AG08395 (cell line): ENCODE measurements around the gene CAMK2D.

Experiments used
- DNase-seq: peaks from one replicate; pipeline ENCODE4 v3.0.0; 2012; ENCODE audit warnings: mixed read lengths, low spot score

CAMK2D gene

DNA sequence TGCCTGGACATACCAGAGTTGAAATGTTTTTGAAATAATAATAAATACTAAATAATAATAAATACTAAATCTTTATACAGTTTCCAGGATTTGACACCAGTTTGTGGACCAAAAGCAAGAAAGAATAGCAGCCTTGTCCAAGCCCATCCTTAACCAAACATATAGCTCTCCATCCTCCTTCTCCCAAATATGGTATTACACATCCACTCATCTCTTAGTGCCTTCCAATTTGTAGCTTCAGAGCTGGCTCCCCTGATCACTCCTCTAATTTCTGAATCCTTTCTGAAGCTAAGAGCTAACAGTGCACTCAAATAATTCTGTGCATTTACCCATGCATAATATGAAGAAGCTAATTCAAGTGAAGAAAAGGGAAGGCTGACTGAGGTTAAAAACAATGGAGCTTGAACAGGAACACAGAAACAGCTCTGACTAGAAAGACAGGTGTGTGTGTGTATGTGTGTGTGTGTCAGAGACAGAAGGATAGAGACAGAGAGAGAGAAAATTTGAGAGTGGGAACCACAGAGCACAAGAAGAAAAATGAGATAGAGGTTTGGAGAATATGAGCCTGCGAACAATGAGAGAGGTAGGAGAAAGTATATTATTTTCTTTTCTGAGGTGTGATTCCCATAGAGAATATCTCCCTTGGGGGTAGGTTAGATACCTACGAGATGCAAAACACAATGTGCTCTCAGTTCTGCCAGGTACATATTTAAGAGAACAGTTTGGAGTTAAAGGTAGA, 123.5 kb downstream of the CAMK2D start:
- no peak for DNase-seq

DNA sequence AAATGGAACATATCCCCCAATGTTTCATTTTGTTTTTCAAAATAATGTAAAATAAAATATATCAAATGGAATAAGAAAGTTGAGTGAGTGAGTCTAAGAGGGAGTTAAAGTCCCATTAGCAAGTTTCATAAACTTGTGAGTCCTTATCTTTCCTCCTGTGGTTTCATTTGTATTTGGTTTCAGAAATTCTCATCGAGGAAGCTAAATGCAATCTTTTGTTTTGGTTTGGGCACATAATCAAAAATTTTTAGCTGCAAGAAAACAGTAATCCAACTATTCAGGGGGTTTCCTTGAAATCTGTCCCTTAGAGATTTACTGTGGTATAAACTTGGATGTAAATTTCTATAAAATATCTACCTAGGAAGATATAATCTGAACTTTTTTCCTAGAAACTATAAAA, 124.2 kb downstream of the CAMK2D start:
- no peak for DNase-seq

DNA sequence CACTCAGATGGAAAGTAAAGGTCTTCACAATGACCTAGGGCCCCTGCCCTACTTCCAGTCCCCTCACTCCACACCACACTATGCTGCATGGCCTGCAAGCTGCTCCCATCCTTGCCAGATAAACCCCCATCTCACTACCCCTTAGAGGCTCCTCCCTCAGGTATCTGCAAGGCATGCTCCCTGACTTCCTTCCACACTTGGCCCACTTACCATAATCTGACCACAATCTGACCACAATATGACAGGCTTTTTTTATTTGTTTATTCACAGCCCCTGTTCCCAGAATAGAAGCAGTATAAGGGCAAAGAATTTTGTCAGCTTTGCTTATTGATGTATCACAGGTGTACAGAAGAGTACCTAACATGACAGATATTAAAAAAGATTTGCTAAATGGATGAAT, 124.7 kb downstream of the CAMK2D start:
- peak; percentile 20 for DNase-seq

DNA sequence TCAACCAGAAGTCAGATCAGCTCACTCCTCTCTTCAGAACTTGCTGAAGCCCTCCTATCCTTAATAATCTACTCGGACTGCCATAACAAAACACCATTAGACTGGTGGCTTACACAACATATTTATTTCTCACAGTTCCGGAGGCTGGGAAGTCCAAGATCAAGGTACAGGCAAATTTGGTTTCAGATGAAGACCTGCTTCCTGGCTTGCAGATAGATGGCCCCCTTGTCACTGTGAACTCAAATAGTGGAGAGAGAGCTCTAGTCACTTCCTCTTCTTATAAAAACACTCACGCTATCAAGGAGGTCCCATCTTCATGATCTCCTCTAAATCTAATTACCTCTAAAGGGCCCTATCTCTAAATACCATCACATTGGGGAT, 125.1 kb downstream of the CAMK2D start:
- DNase-seq: no peak

DNA sequence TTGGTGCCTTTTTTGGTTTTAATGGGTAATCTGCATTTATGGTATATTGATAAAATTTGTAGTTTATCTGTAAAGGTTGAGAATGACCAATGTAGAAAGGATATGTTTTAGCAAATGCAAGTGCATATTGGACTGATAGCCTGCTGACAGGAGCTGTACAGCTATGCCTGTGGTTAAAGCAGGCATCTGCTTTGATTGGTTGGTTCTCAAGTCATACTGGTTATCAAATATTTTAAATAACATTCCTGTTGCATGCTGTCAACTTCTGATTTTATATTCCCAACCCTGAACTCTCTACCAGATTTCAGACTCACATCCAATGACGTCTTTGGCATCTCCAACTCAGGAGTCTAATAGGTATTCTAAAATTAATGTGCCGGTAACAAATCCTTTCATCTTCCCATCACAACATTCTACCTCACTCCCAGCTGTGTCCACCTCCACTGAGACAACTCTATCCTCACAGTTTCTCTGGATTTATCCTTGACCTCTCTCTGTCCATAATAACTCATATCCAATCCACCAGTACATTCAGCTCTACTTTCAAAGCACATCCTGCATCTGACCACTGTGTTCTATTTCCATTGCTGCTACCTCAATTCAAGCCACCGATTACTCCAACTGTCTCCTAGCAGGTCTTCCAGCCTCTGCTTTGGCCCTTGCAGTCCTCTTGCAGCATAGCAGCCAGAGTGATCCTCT, 125.7 kb downstream of the CAMK2D start:
- DNase-seq: peak; percentile 67

DNA sequence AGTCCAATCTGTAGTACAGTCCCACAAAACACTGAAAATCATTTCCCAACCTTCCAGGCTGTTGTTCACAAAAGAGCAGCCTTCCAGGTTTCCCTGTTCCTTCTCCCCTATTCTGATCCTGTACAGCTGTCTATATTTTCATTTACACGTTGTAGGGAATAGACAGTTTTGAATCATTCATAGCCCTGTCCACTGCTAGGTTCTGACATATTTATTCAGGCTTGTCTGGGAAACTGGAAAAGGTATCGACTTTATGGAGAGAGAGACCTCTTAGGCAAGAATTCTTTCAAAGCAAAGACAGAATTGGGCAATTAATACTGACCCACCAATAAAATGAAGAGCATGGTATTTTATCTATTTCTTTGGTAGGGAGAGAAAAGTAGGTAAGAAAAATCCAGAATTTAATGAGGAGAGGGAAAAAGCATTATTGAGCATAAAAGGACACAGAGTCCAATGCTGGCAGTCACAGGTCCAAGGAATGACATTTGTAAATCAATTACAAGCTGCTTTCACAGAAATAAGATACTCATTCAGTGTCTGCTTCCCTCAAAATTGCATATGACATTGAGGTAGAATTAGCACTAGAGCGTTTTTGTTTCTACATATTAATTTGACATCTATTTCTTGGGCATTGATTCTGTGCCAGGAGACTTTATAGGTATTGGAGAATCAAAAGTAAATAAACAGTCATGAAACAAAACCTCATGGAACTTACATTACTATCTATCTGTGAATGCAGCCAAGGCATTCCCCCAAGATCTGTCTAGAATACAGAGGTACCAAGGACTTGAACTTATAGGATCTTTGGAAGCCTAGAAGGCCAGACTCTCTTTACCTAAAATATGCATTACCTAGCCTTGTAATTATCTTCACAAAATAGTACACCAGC, 127.2 kb downstream of the CAMK2D start:
- DNase-seq: no peak

DNA sequence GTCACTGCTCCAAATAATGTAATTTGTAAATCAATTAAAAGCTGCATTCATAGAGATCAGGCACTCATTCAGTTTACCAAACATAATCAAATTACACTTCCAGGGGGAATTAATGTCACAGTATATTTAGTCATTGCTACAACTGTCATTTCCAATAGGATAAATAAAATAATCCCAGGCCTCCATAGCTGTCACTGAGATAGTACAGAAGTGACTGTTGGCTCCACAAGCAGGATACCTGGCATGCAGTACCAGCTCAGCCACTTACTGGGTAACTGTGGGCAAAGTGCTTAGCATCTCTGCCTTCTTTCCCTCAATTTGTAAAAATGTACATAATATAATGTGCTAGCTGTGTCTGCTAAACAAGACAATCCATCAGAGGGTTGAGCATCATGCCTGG, 128.1 kb downstream of the CAMK2D start:
- no peak for DNase-seq

DNA sequence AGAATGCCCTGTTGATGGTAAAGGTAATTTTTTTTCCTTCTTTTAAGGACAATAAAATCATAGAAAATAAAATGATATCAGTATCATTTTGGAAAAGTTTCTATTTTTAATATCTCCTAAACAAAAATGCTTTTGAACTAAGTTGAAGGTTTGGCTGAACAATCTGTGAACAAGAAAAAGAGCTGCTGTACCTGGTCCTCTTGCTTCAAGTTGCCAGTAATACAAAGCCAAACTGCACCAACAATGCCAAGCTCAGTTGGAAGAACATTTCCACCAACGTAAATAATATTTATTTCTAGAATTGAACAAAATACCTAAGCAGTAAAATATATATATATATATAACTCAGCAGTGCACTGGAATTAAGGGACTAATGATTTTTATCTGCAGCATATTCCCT, 132.8 kb downstream of the CAMK2D start:
- DNase-seq: no peak

DNA sequence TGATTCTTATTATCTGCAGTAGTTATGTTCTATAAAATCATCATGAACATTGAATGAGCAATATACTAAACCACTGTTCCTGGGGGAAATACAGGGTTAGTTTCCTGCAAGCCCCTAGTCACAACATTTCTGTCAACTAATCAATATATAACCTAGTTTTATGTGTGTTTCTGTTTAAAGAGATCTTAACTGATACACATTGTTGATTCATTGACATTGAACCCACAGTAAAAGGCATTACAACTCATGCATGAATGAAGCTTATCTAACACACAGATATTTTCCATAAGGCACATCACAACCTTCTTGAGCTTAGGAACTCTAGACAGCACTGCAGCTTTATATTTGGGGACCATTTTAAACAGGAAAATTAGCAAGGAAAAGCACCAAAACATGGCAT, 134.2 kb downstream of the CAMK2D start:
- DNase-seq: no peak

DNA sequence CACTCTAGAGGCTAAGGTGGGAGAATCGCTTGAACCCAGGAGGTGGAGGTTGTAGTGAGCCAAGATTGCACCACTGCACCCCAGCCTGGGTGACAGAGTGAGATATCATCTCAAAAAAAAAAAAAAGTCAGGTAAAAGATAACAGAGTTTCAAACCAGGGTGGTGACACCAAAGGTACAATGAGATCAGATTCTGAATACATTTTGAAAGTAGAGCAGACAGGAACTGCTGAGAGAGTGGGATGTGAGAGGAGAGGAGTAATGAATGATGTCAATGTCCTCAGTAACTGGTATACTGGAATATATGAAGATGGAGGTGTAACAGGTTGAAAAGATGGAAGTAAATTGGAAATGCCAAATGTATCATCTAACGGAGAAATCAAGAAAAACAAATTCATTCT, 135.6 kb downstream of the CAMK2D start:
- DNase-seq: no peak

DNA sequence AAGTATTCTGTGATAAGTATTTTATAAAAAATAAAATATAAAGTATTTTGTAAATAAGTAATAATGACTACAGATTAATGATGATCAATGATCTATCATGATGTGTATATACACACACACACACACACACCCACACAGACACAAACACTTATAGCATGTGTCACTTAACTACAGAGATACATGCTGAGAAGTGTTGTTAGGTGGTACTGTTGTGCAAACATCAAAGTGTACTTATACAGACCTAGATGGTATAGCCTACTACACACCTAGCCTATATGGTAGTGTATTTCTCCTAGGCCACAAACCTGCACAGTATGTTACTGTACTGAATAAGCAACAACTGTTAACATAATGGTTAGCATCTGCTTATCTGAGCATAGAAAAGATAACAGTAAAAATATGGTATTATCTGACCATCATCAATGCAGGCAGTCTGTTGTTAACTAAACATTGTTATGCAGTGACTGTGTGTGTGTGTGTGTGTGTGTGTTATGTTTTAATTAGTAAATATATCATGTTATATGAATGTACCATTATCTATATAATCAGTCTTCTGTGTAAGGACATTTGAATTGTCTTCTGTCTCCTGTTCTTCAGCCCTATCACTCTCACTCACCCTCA, 138.2 kb downstream of the CAMK2D start:
- no peak for DNase-seq

DNA sequence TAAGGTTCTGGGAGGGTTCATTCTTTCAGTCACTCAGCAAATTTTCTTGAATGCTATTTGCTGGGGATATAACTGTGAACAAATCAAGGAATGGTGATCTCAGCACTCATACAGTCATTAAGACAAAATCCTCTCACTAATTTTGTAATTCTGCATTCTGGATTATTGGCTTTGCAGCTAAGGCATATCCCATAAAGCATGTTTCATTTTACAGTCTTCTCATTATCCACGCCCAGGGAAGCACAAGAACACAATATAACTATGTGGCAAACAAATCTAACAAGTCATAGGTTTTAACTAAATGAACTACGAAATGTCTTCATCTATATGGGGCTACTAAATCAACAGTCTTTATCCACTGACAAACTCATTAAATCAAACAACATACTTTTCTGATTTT, 139.9 kb downstream of the CAMK2D start:
- no peak for DNase-seq

DNA sequence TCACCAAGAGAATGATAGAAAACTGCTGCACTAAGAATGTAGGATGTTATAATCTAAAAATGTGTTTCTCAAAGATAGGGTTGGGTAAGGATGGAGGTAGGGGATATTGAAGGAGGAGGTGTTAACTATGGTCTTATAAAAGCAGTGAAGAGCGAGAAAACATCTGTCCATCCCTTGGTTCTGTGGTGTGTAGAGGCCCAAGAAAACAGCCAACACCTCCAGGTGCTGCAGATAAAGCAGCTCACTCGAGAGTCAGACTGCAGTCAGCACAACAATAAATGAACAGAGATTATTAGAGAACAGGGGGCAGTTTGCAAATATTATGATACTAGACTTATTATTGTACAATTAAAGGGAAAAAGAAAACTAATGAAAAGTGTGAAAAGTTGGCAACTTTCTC, 141.5 kb downstream of the CAMK2D start:
- no peak for DNase-seq

DNA sequence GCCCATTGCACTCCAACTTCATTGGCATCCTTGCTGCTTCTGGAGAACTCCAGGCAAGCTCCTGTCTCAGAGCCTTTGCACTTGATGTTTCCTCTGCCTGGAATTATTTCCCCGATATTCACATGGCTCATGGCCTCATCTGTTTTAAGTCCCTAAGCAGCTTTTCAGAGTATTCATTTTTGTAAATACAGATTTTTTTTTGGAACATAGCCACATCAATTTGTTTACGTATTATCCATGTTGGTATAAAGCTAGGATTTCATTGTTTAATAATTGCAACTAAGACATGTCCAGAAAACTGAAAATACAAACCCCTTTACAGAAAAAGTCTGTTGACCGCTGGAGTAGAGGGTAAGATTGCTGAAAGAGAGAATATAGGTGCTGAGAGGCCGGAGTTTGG, 142.0 kb downstream of the CAMK2D start:
- DNase-seq: no peak

DNA sequence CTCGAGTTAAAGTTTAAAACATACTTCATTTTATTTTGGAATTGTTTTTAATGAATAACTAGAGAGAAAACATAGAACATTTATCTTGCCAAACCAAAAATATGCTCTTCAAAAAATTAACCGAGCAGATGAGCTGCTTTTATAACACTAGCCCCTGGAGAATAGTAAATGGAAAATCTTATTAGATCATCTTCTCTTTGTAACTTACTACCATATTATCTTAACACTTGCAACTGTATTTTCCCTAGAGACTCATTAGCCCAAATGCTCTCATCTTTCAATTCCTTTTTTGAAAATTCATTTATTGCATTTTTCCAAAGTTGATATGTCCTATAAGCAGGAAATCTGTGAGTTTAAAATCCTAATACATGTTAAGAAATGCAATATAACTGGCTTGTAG, 143.3 kb downstream of the CAMK2D start:
- DNase-seq: no peak

DNA sequence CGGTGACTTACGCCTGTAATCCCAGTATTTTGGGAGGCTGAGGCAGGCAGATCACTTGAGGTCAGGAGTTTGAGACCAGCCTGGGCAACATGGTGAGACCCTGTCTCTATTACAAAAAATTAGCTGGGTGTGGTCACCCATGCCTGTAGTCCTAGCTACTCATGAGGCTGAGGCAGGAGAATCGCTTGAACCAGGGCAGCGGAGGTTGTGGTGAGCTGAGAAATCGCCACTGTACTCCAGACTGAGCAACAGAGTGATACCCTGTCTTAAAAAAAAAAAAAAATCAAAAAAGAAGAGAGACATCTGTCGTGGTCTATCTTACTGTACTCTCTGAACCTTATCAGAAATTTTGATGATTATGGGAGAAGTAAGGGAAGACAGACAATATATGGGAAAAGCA, 144.3 kb downstream of the CAMK2D start:
- DNase-seq: no peak

DNA sequence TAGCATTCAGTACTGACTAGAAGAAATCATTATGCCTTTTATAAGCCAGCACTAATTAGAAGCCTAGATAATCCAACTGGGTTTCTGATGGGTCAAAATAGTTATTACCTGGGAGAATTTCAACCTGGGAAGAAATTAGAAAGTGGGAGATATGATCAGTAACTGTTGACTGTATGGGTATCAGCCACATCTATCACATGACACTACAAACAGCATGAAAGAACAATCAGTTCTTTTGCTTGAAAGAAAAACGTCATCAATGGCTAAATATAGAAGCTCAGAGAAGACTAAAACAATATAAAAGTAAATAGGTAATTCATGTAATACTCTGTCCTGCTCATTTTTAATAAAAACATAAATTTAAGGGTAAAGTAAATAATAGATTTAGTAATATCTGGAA, 145.1 kb downstream of the CAMK2D start:
- DNase-seq: no peak

DNA sequence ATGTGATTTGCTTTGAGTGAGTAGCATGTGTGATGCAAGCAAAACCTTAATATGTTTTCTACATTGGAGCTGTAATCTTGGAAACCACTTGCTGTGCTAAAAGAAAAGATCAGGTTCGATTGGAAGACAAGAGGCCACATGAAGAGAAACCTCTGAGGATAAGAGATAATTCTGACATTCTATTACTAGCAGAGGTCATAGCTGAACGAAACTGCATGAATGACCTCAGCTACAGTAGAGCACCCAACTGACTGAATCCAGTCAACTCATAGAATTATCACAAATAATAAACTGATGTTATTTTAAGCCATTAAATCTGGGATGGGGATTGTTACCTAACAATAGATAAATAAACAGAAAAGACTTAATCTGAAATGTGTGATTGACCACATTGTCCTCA, 147.1 kb downstream of the CAMK2D start:
- no peak for DNase-seq

DNA sequence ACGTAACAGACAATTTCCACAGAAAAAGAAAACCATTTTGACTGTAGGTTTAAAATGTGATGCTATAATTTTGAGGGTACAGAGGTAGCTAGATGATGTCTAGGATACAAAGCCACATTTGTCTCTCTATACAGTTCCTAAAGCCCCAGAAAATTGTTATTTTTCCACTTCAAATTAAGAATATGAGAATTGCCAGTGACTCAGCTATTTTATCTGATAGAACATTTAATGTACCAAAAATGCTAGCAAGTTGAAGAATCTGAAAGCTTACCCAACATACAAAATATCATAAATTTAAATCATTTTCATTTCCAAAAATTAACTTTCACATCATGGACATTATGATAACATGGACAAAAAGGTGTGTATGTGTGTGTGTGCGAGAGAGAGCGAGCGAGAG, 148.0 kb downstream of the CAMK2D start:
- no peak for DNase-seq

DNA sequence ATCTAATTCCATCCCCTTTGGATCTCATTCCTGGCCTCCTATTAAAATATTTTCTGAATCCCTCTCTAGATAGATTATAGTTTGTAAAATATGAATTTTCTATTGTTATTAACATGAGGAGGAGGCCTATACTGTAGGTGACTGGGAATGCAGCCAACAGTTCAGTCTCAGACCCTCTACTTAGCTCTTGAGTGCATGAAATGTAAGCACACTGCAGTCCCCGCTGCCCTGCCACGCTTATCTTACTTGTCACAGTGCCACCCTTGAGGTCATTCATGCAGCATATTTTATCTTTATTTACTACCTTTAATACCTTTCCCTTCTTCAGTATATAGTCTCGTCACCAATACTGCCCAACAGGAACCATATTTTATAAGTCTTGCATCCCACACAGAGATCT, 151.0 kb downstream of the CAMK2D start:
- DNase-seq: no peak

DNA sequence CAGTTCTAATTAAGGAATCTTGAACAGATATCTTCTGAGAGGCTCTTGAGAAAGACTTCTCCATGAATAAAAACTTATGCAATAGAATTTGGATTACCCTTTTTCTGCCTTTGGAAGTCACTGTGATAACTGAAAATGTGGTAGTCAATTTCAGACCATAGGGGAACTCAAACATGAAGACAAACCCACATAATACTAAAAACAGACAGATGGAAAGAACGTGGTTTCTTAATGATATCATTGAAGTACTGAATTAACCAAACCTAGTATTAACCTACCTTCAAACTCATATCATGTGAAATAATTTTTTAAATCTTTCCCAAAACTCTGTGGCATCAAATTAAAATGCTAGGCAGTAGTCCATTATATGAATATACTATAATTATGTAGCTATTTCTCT, 153.5 kb downstream of the CAMK2D start:
- no peak for DNase-seq

DNA sequence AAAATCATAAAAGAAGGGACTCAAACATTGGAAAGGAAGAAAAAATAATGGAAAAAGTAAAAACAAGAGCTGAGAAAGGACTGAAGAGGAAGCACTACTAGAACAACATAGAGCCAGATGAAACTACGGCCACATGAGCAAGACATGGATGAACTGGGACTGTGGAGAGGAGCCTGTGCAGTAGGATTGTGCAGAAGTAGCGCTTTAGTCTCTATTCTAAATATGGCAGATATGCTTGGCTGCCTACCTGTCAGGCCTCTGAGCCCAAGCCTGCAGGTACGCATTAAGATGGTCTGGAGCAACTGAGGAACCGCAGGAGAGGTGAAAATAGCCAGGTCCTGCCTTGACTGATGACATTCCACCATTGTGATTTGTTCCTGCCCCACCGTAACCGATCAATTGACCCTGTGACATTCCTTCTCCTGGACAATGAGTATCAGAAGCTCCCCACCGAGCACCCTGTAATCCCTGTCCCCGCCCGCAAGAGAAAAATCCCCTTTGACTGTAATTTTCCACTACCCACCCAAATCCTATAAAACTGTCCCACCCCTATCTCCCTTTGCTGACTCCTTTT, 154.3 kb downstream of the CAMK2D start:
- DNase-seq: no peak
